A673 (cell line): ENCODE results near the gene MGAT5.

Experiments
- EZH2 ChIP-seq: fragments of 200-600 bp; sonication (generic); IDR thresholded peaks from 2 replicates; pipeline ENCODE4 v1.6.1; 2017; ENCODE audit warnings: borderline replicate concordance, low read depth, mild to moderate bottlenecking, mixed read lengths, antibody characterized with exemption, low read length; ENCODE audit not compliant: poor library complexity, severe bottlenecking
- TF ChIP-seq, protein P1 (sequence below): fragments of 300-800, 200-600 bp; sonication (generic); conservative IDR thresholded peaks from 2 replicates; pipeline ENCODE4 v1.5.1; 2017; ENCODE audit warnings: low read depth, mild to moderate bottlenecking, antibody characterized with exemption, low read length, moderate library complexity, mixed read lengths

DNA sequence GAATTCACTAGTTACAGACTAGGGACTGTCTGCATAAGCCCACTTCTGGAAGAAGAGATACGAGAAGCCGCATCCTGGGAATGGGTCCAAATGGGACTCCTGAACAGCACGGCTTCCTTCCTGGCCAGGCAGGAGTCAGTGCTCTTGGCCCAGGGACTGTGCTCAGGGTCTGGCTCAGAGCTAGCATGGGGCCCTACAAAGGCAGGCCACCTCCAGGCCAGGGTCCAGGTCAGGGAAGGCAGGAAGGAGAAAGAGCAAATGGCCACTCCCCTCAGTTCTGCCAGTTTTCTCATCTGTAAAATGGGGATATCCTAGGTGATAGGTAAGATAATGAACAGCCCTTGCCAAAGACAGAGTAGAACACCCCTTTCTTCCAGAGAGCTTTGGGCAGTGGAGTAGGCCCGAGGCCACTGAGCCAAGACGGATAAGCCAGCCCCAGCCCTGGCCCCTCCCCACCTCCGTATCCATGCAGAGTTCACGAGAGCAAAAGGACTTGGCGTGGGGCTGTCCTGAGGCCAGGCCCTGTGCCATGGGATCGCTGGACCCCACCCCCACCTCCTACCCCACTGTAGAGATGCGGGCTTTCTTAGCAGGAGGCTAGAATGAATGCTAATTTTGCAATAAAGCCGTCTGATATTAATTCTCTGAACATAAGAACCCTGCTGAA is 190.1 kb downstream of the MGAT5 start:
- TF ChIP-seq, protein P1, sequence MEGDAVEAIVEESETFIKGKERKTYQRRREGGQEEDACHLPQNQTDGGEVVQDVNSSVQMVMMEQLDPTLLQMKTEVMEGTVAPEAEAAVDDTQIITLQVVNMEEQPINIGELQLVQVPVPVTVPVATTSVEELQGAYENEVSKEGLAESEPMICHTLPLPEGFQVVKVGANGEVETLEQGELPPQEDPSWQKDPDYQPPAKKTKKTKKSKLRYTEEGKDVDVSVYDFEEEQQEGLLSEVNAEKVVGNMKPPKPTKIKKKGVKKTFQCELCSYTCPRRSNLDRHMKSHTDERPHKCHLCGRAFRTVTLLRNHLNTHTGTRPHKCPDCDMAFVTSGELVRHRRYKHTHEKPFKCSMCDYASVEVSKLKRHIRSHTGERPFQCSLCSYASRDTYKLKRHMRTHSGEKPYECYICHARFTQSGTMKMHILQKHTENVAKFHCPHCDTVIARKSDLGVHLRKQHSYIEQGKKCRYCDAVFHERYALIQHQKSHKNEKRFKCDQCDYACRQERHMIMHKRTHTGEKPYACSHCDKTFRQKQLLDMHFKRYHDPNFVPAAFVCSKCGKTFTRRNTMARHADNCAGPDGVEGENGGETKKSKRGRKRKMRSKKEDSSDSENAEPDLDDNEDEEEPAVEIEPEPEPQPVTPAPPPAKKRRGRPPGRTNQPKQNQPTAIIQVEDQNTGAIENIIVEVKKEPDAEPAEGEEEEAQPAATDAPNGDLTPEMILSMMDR, result no peak
- TF ChIP-seq EZH2, result no peak
